H1 (cell line): ENCODE measurements around the gene CAPN8. TPM values are rescaled to one million over a fixed set of nuclear protein-coding genes. Genes with fewer than 3 reads are reported as not detected.

Experiments used
- CTCF ChIA-PET: fragments of 300-600 bp; sonication (Branson Sonifier 250); formaldehyde crosslinking; loops from one replicate; lab custom pipeline; 2021; ENCODE audit not compliant: partially characterized antibody; lab: Charles Lee
- POLR2A ChIA-PET: fragments of 300-600 bp; sonication (Branson Sonifier 250); formaldehyde crosslinking; loops from one replicate; lab custom pipeline; 2021; ENCODE audit warnings: inconsistent platforms; ENCODE audit not compliant: partially characterized antibody; lab: Charles Lee
- DNase-seq, 2 experiments: peaks; one replicate each; pipeline versions ENCODE4 v3.0.0 to v3.0.0-alpha.2; 2010 to 2022; ENCODE audit warnings: low spot score in 2 of 2, low read depth in 1 of 2, mixed read lengths in 1 of 2
- FAIRE-seq: peaks from 2 replicates; lab custom pipeline; 2011; peaks lifted over from hg19 to GRCh38; lab: Jason Lieb, UNC
- H2AFZ ChIP-seq: 2 replicates; pipeline ENCODE4 v1.8.1; 2012; ENCODE audit warnings: low read length, inconsistent platforms
- H2AK5ac ChIP-seq: 2 replicates; pipeline ENCODE4 v1.6.1; 2013; ENCODE audit warnings: low read depth, low read length
- H2BK120ac ChIP-seq: replicated peaks from 2 replicates; pipeline ENCODE3; 2013; ENCODE audit warnings: low read depth, low read length, inconsistent platforms
- H2BK12ac ChIP-seq: 2 replicates; pipeline ENCODE4 v1.6.1; 2013; ENCODE audit warnings: low read depth, low read length
- H2BK15ac ChIP-seq: 2 replicates; pipeline ENCODE4 v1.6.1; 2013; ENCODE audit warnings: low read length
- H2BK20ac ChIP-seq: 2 replicates; pipeline ENCODE4 v1.6.1; 2013; ENCODE audit warnings: low read length
- H2BK5ac ChIP-seq: 2 replicates; pipeline ENCODE4 v1.6.1; 2013; ENCODE audit warnings: low read depth, low read length
- H3K14ac ChIP-seq: 2 replicates; pipeline ENCODE4 v1.6.1; 2013; ENCODE audit warnings: inconsistent platforms; ENCODE audit not compliant: insufficient read length
- H3K18ac ChIP-seq: 2 replicates; pipeline ENCODE4 v1.6.1; 2013; ENCODE audit warnings: low read length; ENCODE audit errors: extremely low read depth
- H3K23ac ChIP-seq: 2 replicates; pipeline ENCODE4 v1.6.1; 2013; ENCODE audit warnings: inconsistent platforms; ENCODE audit not compliant: insufficient read length
- H3K23me2 ChIP-seq: 2 replicates; pipeline ENCODE4 v1.6.1; 2013; ENCODE audit warnings: low read depth, low read length
- H3K27ac ChIP-seq: 2 replicates; pipeline ENCODE4 v1.6.1; 2011; ENCODE audit warnings: low read depth, low read length, inconsistent platforms
- H3K27me3 ChIP-seq, 4 experiments: replicated peaks in 1 of 4; 1 replicate in 1 of 4; 2 replicates in 3 of 4; pipeline versions ENCODE4 v1.6.1 to v1.8.1; 2011 to 2013; ENCODE audit warnings: low read length in 3 of 4, mild to moderate bottlenecking in 3 of 4, inconsistent platforms in 2 of 4, mixed read lengths in 2 of 4, moderate library complexity in 1 of 4; ENCODE audit not compliant: control insufficient read depth in 3 of 4, insufficient read depth in 3 of 4; ENCODE audit errors: extremely low read depth in 1 of 4
- H3K36me3 ChIP-seq, 4 experiments: 2 replicates each; pipeline versions ENCODE4 v1.6.1 to v1.8.1; 2011 to 2013; ENCODE audit warnings: mild to moderate bottlenecking in 4 of 4, low read length in 3 of 4, moderate library complexity in 2 of 4, control low read depth in 1 of 4, inconsistent platforms in 1 of 4; ENCODE audit not compliant: insufficient read depth in 4 of 4, control insufficient read depth in 2 of 4
- H3K4ac ChIP-seq: replicated peaks from 2 replicates; pipeline ENCODE3; 2013; ENCODE audit warnings: low read length, low read depth, mixed read lengths, inconsistent platforms; ENCODE audit not compliant: insufficient read length
- H3K4me1 ChIP-seq, 4 experiments: replicated peaks in 1 of 4; 1 replicate in 1 of 4; 2 replicates in 3 of 4; pipeline versions ENCODE4 v1.6.1 to v1.8.1; 2011 to 2013; ENCODE audit warnings: low read length in 3 of 4, inconsistent platforms in 2 of 4, mixed read lengths in 1 of 4; ENCODE audit not compliant: insufficient read depth in 4 of 4, control insufficient read depth in 3 of 4
- H3K4me2 ChIP-seq, 2 experiments: 2 replicates each; pipeline versions ENCODE4 v1.6.1 to v1.8.1; 2011 to 2013; ENCODE audit warnings: low read depth in 2 of 2, low read length in 2 of 2, control low read depth in 1 of 2, inconsistent platforms in 1 of 2, mild to moderate bottlenecking in 1 of 2; ENCODE audit not compliant: insufficient read depth in 1 of 2
- H3K4me3 ChIP-seq, 4 experiments: fragments of 200-600, 300-600 bp in 1 of 4; sonication (generic), shearing (Covaris generic), sonication (Bioruptor Twin) in 1 of 4; 2 replicates each; pipeline versions ENCODE4 v1.5.1 to v1.8.1; 2011 to 2016; ENCODE audit warnings: low read length in 4 of 4, low read depth in 3 of 4, control low read depth in 2 of 4, inconsistent platforms in 2 of 4, mild to moderate bottlenecking in 2 of 4, mixed read lengths in 1 of 4, moderate library complexity in 1 of 4; ENCODE audit not compliant: insufficient read depth in 2 of 4; ENCODE audit errors: extremely low read depth in 1 of 4
- H3K56ac ChIP-seq: replicated peaks from 2 replicates; pipeline ENCODE3; 2013; ENCODE audit warnings: low read depth, mild to moderate bottlenecking, mixed read lengths, low read length, inconsistent platforms; ENCODE audit not compliant: insufficient read length
- H3K79me1 ChIP-seq: 2 replicates; pipeline ENCODE4 v1.6.1; 2013; ENCODE audit warnings: low read depth, low read length, control low read depth
- H3K79me2 ChIP-seq, 2 experiments: 2 replicates each; pipeline versions ENCODE4 v1.6.1 to v1.8.1; 2012 to 2013; ENCODE audit warnings: low read length in 2 of 2, mild to moderate bottlenecking in 2 of 2, inconsistent platforms in 1 of 2; ENCODE audit not compliant: insufficient read depth in 2 of 2, control insufficient read depth in 1 of 2
- H3K9ac ChIP-seq, 4 experiments: replicated peaks in 1 of 4; 1 replicate in 1 of 4; 2 replicates in 3 of 4; pipeline versions ENCODE4 v1.6.1 to v1.8.1; 2011 to 2013; ENCODE audit warnings: low read depth in 3 of 4, low read length in 3 of 4, control low read depth in 2 of 4, mild to moderate bottlenecking in 2 of 4, moderate library complexity in 2 of 4, inconsistent platforms in 1 of 4; ENCODE audit errors: extremely low read depth in 1 of 4
- H3K9me3 ChIP-seq, 2 experiments: 2 replicates each; pipeline versions ENCODE4 v1.6.1 to v1.8.1; 2012 to 2013; ENCODE audit warnings: mild to moderate bottlenecking in 2 of 2, moderate library complexity in 2 of 2, control low read depth in 1 of 2, inconsistent platforms in 1 of 2, low read depth in 1 of 2, low read length in 1 of 2, mixed read lengths in 1 of 2; ENCODE audit not compliant: insufficient read depth in 2 of 2
- H4K20me1 ChIP-seq, 2 experiments: replicated peaks in 1 of 2; 2 replicates each; pipeline versions ENCODE3 to v1.8.1; 2011 to 2013; ENCODE audit warnings: inconsistent platforms in 2 of 2, low read length in 2 of 2, mild to moderate bottlenecking in 1 of 2; ENCODE audit not compliant: insufficient read depth in 2 of 2, control insufficient read depth in 1 of 2
- H4K5ac ChIP-seq: 2 replicates; pipeline ENCODE4 v1.6.1; 2013; ENCODE audit warnings: low read length, low read depth, mixed read lengths, inconsistent platforms; ENCODE audit not compliant: insufficient read length
- H4K8ac ChIP-seq: 2 replicates; pipeline ENCODE4 v1.8.0; 2013; ENCODE audit warnings: mild to moderate bottlenecking, moderate library complexity, low read length, inconsistent platforms; ENCODE audit not compliant: insufficient read depth; ENCODE audit errors: extremely low read depth
- H4K91ac ChIP-seq: replicated peaks from 2 replicates; pipeline ENCODE3; 2013; ENCODE audit warnings: low read length, mixed read lengths, inconsistent platforms; ENCODE audit not compliant: insufficient read length
- KDM1A ChIP-seq: fragments of 200-600, 300-600 bp; sonication (generic); IDR thresholded peaks from 2 replicates; pipeline ENCODE4 v1.7.1; 2016; ENCODE audit warnings: mild to moderate bottlenecking, low read length, borderline replicate concordance
- SP1 ChIP-seq: IDR thresholded peaks from 2 replicates; pipeline ENCODE4 v1.6.1; 2011; ENCODE audit warnings: low read depth, low read length
- WGBS, 2 experiments: shearing (Covaris generic) in 1 of 2; methylation state at CpG; one replicate each; pipeline versions ENCODE4 v1.1.6 to v1.1.7; 2013 to 2015; ENCODE audit warnings: low lambda C conversion rate in 2 of 2, mixed read lengths in 2 of 2, inconsistent platforms in 1 of 2, low coverage in 1 of 2, missing lambda C conversion rate in 1 of 2; ENCODE audit not compliant: insufficient replicate concordance in 2 of 2, insufficient coverage in 1 of 2, insufficient read length in 1 of 2; ENCODE audit errors: extremely low coverage in 1 of 2, missing lambda C conversion rate in 1 of 2; 5-methylcytosine and 5-hydroxymethylcytosine counted together
- polyA plus RNA-seq, 7 experiments: library from polyadenylated mRNA; depleted of rRNA in 3 of 7; stranded (reverse) in 5 of 7; unstranded in 2 of 7; fragments of >200 nt in 5 of 7; fragments of 200-250 nt in 2 of 7; gene quantifications; 1 replicate in 5 of 7; 2 replicates in 1 of 7; 4 replicates in 1 of 7; pipeline versions ENCODE4 v1.2.1 to v1.2.3, GENCODE V29; 2011 to 2013; ENCODE audit warnings: missing spikeins in 2 of 7, mixed read lengths in 2 of 7
- total RNA-seq: library from RNA; stranded (reverse); fragmentation: NEBNext Ultra II Directional; extraction: Animal tissue kit (Norgen Biotek cat#: 25700); gene quantifications from 2 replicates; pipeline ENCODE4 v1.2.1, GENCODE V29; 2021

Gene CAPN8
- total and polyA plus RNA-seq, 2 of the 8 experiments (the other 6 are each of a cell fraction or from before 2014, with no cell fraction given), result 0.20 to 0.26 TPM

DNA sequence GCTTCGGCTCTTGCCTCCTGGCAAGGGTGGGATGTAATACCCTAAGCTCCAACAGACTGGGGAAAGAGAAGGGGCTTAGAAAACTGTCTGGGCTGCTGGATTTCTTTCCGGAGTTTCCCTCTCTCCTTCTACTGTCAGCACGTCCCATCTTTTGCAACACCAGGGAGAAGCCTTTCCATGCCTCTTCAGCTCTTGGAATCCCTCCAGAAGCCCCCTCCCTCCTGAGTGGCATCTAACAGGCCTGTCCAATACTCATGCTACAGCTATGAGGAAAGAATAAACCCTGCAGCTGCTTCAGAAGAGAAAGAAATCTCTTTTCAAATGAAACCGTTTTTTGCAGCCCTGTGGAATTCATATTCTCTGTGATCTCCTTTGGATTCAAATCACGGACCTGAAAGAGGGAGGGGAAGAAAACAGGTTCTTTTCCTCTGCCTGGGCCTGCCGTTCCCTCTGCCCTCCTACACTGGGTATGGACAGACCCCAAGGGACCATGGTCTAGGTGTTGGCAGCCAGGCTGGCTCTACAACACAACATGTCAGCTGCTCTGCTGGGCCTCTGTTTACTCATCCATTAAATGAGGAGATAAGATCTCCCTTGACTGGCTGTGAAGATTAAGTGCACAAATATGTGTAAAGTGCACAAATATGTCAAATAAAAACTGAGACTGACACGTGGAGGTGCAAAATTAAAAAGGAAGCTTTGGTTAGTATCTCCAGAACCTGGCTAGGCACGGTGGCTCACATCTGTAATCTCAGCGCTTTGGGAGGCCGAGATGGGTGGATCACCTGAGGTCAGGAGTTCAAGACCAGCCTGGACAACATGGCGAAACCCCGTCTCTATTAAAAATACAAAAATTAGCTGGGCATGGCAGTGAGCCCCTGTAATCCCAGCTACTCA, 40.8 kb upstream of the CAPN8 start:
- Histone ChIP-seq H3K4me1 (peaks cover 0 to 3% (median 0%) of the 10 kb centered on the region in 4 experiments; a peak in 3 of 7 replicates), H3K18ac (no peak overlapping the region), H2BK120ac (no peak overlapping the region), H4K91ac (no peak overlapping the region), H3K27ac (no peak overlapping the region), H4K5ac (no peak overlapping the region), H2BK15ac (no peak overlapping the region), H3K23ac (no peak overlapping the region), H3K9me3 (no peaks in the 10 kb centered on the region), H3K9ac (no peak overlapping the region)
- POLR2A ChIA-PET, result interaction anchor here (1.0 to 1.5 kb wide), 2 partner anchors 11 to 43 kb away, joined by 3 read pairs; no protein-coding TSS in a partner anchor
- 0 out of 2 replicates have a peak, but pooled peaks have one; percentile 9 for TF ChIP-seq SP1
- no peak for TF ChIP-seq KDM1A
- TF ChIP-seq, all 59 proteins: peak for 1
- Histone ChIP-seq H2BK5ac (no peak overlapping the region), H4K20me1 (no peaks in the 10 kb centered on the region), H2AK5ac (no peak overlapping the region), H3K79me1 (no peaks in the 10 kb centered on the region), H2BK20ac (no peak overlapping the region), H3K4ac (no peak overlapping the region), H3K4me2 (no peak overlapping the region), H4K8ac (no peak overlapping the region), H3K79me2 (no peaks in the 10 kb centered on the region), H3K27me3 (0 out of 7 replicates have a peak, but pooled peaks cover 0 to 2% (median 0%) of the 10 kb centered on the region in 4 experiments), H3K14ac (no peak overlapping the region), H3K23me2 (no peaks in the 10 kb centered on the region), H2AFZ (no peak overlapping the region), H2BK12ac (no peak overlapping the region), H3K36me3 (no peaks in the 10 kb centered on the region), H3K56ac (no peak overlapping the region), H3K4me3 (no peak overlapping the region)
- DNase-seq (no peak), FAIRE-seq (no peak)
- 84% methylated on average over 11 of the region's 12 CpGs; no CpG with 5 or more reads in 1 of the 2 experiments for WGBS, 2 experiments
- CTCF ChIA-PET, result interaction anchor here (1.3 to 5.6 kb wide), 8 partner anchors 10 to 401 kb away, joined by 3 to 62 read pairs (median 6); no protein-coding TSS in a partner anchor
